ENCODE data around the gene MYH16. TPM values are rescaled to one million over a fixed set of nuclear protein-coding genes. Genes with fewer than 3 reads are reported as not detected.

The MYH16 gene
- total RNA-seq, 2 experiments from 2014 or later, result not detected

- no TSS peak for BruUV-seq (replicated peaks)
- Histone ChIP-seq H3K9me2 (ENCODE audit: insufficient read depth, low read length) (no peaks in the 10 kb centered on the region), H3K4me1 (ENCODE audit: insufficient read depth, low read length, poor library complexity, severe bottlenecking) (no peaks in the 10 kb centered on the region), H2AFZ (ENCODE audit: low read length) (no peak overlapping the region), H3K36me3 (ENCODE audit: insufficient read depth, low read length) (no peaks in the 10 kb centered on the region), H3K4me2 (ENCODE audit: low read length) (no peak overlapping the region), H3K79me2 (ENCODE audit: insufficient read depth, low read depth, low read length) (no peaks in the 10 kb centered on the region), H3K9me3 (ENCODE audit: low read length) (no peaks in the 10 kb centered on the region), H3K27ac (ENCODE audit: low read depth, low read length, poor library complexity, severe bottlenecking) (no peak overlapping the region), H4K20me1 (ENCODE audit: insufficient read depth, low read length) (no peaks in the 10 kb centered on the region), H3K4me3 (ENCODE audit: low read depth, low read length, poor library complexity, severe bottlenecking) (no peak overlapping the region)
- ChIA-PET CTCF (ENCODE audit: unreplicated experiment) (no interaction called here), POLR2A (interaction anchor here (0.5 to 0.7 kb wide), 3 partner anchors 30 to 61 kb away, joined by 3 read pairs; no protein-coding TSS in a partner anchor)
- TF ChIP-seq, protein P1, sequence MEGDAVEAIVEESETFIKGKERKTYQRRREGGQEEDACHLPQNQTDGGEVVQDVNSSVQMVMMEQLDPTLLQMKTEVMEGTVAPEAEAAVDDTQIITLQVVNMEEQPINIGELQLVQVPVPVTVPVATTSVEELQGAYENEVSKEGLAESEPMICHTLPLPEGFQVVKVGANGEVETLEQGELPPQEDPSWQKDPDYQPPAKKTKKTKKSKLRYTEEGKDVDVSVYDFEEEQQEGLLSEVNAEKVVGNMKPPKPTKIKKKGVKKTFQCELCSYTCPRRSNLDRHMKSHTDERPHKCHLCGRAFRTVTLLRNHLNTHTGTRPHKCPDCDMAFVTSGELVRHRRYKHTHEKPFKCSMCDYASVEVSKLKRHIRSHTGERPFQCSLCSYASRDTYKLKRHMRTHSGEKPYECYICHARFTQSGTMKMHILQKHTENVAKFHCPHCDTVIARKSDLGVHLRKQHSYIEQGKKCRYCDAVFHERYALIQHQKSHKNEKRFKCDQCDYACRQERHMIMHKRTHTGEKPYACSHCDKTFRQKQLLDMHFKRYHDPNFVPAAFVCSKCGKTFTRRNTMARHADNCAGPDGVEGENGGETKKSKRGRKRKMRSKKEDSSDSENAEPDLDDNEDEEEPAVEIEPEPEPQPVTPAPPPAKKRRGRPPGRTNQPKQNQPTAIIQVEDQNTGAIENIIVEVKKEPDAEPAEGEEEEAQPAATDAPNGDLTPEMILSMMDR (conservative IDR thresholded peaks at IDR 0.05; ENCODE audit: low read length), result no peak
- no peak for TF ChIP-seq EZH2phosphoT487 (IDR thresholded peaks at IDR 0.05; ENCODE audit: borderline replicate concordance, low read depth, low read length)
- intact Hi-C loops (cut with micrococcal nuclease; ENCODE audit: unreplicated experiment), result no loop called here
- DNase-seq (ENCODE audit: low spot score), result no peak
Observed at GRCh38 chr7:99290980-99291607, 18.5 kb downstream of the MYH16 start.

- no peak overlapping the region for H3K27ac ChIP-seq (ENCODE audit: low read depth, low read length, poor library complexity, severe bottlenecking)
- H3K9me2 ChIP-seq (ENCODE audit: insufficient read depth, low read length), result no peaks in the 10 kb centered on the region
- BruUV-seq (replicated peaks), result no TSS peak
- no peaks in the 10 kb centered on the region for H4K20me1 ChIP-seq (ENCODE audit: insufficient read depth, low read length)
- no peak for DNase-seq (ENCODE audit: low spot score)
- TF ChIP-seq, protein P1 (conservative IDR thresholded peaks at IDR 0.05; ENCODE audit: low read length), result no peak
- TF ChIP-seq EZH2phosphoT487 (IDR thresholded peaks at IDR 0.05; ENCODE audit: borderline replicate concordance, low read depth, low read length), result no peak
- no peaks in the 10 kb centered on the region for H3K4me1 ChIP-seq (ENCODE audit: insufficient read depth, low read length, poor library complexity, severe bottlenecking)
- H3K79me2 ChIP-seq (ENCODE audit: insufficient read depth, low read depth, low read length), result no peaks in the 10 kb centered on the region
- no peaks in the 10 kb centered on the region for H3K36me3 ChIP-seq (ENCODE audit: insufficient read depth, low read length)
- ChIA-PET CTCF (ENCODE audit: unreplicated experiment) (no interaction called here), POLR2A (no interaction called here)
- intact Hi-C loops (cut with micrococcal nuclease; ENCODE audit: unreplicated experiment), result no loop called here
- no peak overlapping the region for H3K4me2 ChIP-seq (ENCODE audit: low read length)
- no peak overlapping the region for H2AFZ ChIP-seq (ENCODE audit: low read length)
- no peaks in the 10 kb centered on the region for H3K9me3 ChIP-seq (ENCODE audit: low read length)
- H3K4me3 ChIP-seq (ENCODE audit: low read depth, low read length, poor library complexity, severe bottlenecking), result no peak overlapping the region
Observed at GRCh38 chr7:99292127-99292526, 19.5 kb downstream of the MYH16 start.

- no peaks in the 10 kb centered on the region for H3K36me3 ChIP-seq (ENCODE audit: insufficient read depth, low read length)
- H3K4me2 ChIP-seq (ENCODE audit: low read length), result no peak overlapping the region
- no peak overlapping the region for H3K4me3 ChIP-seq (ENCODE audit: low read depth, low read length, poor library complexity, severe bottlenecking)
- intact Hi-C loops (cut with micrococcal nuclease; ENCODE audit: unreplicated experiment), result no loop called here
- no peaks in the 10 kb centered on the region for H3K4me1 ChIP-seq (ENCODE audit: insufficient read depth, low read length, poor library complexity, severe bottlenecking)
- ChIA-PET POLR2A (no interaction called here), CTCF (ENCODE audit: unreplicated experiment) (no interaction called here)
- no TSS peak for BruUV-seq (replicated peaks)
- H3K9me3 ChIP-seq (ENCODE audit: low read length), result no peaks in the 10 kb centered on the region
- H4K20me1 ChIP-seq (ENCODE audit: insufficient read depth, low read length), result no peaks in the 10 kb centered on the region
- H3K27ac ChIP-seq (ENCODE audit: low read depth, low read length, poor library complexity, severe bottlenecking), result no peak overlapping the region
- TF ChIP-seq EZH2phosphoT487 (IDR thresholded peaks at IDR 0.05; ENCODE audit: borderline replicate concordance, low read depth, low read length), result no peak
- TF ChIP-seq, protein P1 (conservative IDR thresholded peaks at IDR 0.05; ENCODE audit: low read length), result no peak
- no peaks in the 10 kb centered on the region for H3K79me2 ChIP-seq (ENCODE audit: insufficient read depth, low read depth, low read length)
- H2AFZ ChIP-seq (ENCODE audit: low read length), result no peak overlapping the region
- no peaks in the 10 kb centered on the region for H3K9me2 ChIP-seq (ENCODE audit: insufficient read depth, low read length)
- no peak for DNase-seq (ENCODE audit: low spot score)
Observed at GRCh38 chr7:99293167-99293566, 20.5 kb downstream of the MYH16 start.
